Neural progenitor cell (in vitro differentiated cells): Measurements from ENCODE around the gene SPTBN1.

ENCODE experiments used
- CTCF ChIP-seq: fragments of 200-600 bp; sonication (generic); IDR thresholded peaks from 2 replicates; pipeline ENCODE4 v1.5.1; 2017; ENCODE audit warnings: antibody characterized with exemption, mild to moderate bottlenecking
- EZH2phosphoT487 ChIP-seq: fragments of 200-600 bp; sonication (generic); IDR thresholded peaks from 2 replicates; pipeline ENCODE4 v1.6.1; 2017; ENCODE audit warnings: antibody characterized with exemption

GRCh38 chr2:54628957-54629356 is 172.8 kb downstream of the SPTBN1 start:
- TF ChIP-seq CTCF (no peak), EZH2phosphoT487 (no peak)
